MM.1S (cell line): Measurements from ENCODE around the gene TUBAL3.

ENCODE experiments used
- DNase-seq: peaks from one replicate; pipeline ENCODE4 v3.0.0-alpha.2; 2015
- H2AFZ ChIP-seq: fragments of 300-600 bp; sonication (generic); 2 replicates; pipeline ENCODE4 v1.6.0; 2016; ENCODE audit warnings: antibody characterized with exemption, low read length
- H3F3A ChIP-seq: fragments of 300-600 bp; sonication (generic); 2 replicates; pipeline ENCODE4 v1.6.1; 2016; ENCODE audit warnings: mild to moderate bottlenecking, antibody characterized with exemption, low read length, moderate library complexity, mixed read lengths; ENCODE audit not compliant: insufficient read depth
- H3K27ac ChIP-seq: fragments of 300-600 bp; sonication (generic); 2 replicates; pipeline ENCODE4 v1.5.1; 2016; ENCODE audit warnings: mild to moderate bottlenecking, low read length
- H3K27me3 ChIP-seq: fragments of 300-600 bp; sonication (generic); replicated peaks from 2 replicates; pipeline ENCODE4 v1.6.0; 2016; ENCODE audit warnings: low read length; ENCODE audit not compliant: insufficient read depth
- H3K36me3 ChIP-seq: fragments of 300-600 bp; sonication (generic); replicated peaks from 2 replicates; pipeline ENCODE4 v1.6.1; 2016; ENCODE audit warnings: mild to moderate bottlenecking, low read length, mixed read lengths; ENCODE audit not compliant: insufficient read depth
- H3K4me1 ChIP-seq: fragments of 300-600 bp; sonication (generic); 2 replicates; pipeline ENCODE4 v1.6.1; 2016; ENCODE audit warnings: low read length, mixed read lengths
- H3K4me2 ChIP-seq: fragments of 300-600 bp; sonication (generic); 2 replicates; pipeline ENCODE4 v1.6.0; 2016; ENCODE audit warnings: low read depth, low read length
- H3K4me3 ChIP-seq: fragments of 300-600 bp; sonication (generic); 2 replicates; pipeline ENCODE4 v1.5.1; 2016; ENCODE audit warnings: low read length, mixed read lengths
- H3K79me2 ChIP-seq: fragments of 300-600 bp; sonication (generic); 2 replicates; pipeline ENCODE4 v1.6.1; 2016; ENCODE audit warnings: mixed run types, low read length, mixed read lengths
- H3K9ac ChIP-seq: fragments of 300-600 bp; sonication (generic); 2 replicates; pipeline ENCODE4 v1.6.1; 2016; ENCODE audit warnings: low read length, mixed read lengths
- H3K9me2 ChIP-seq: fragments of 300-600 bp; sonication (generic); replicated peaks from 2 replicates; pipeline ENCODE4 v1.6.1; 2016; ENCODE audit warnings: mild to moderate bottlenecking, low read length, mixed read lengths; ENCODE audit not compliant: insufficient read depth
- H3K9me3 ChIP-seq: fragments of 300-600 bp; sonication (generic); replicated peaks from 2 replicates; pipeline ENCODE4 v1.6.1; 2016; ENCODE audit warnings: mild to moderate bottlenecking, low read length, mixed read lengths; ENCODE audit not compliant: insufficient read depth
- H4K20me1 ChIP-seq: fragments of 300-600 bp; sonication (generic); 2 replicates; pipeline ENCODE4 v1.6.1; 2016; ENCODE audit warnings: mild to moderate bottlenecking, low read length, moderate library complexity, mixed read lengths; ENCODE audit not compliant: insufficient read depth
- CTCF ChIP-seq: fragments of 300-600 bp; sonication (generic); IDR thresholded peaks from 2 replicates; pipeline ENCODE4 v1.5.1; 2016; ENCODE audit warnings: antibody characterized with exemption, low read length, mixed read lengths
- EZH2 ChIP-seq: fragments of 300-600 bp; sonication (generic); optimal IDR thresholded peaks from 2 replicates; pipeline ENCODE3; 2017; ENCODE audit warnings: low read depth, mild to moderate bottlenecking, antibody characterized with exemption, low read length, mixed read lengths
- EZH2phosphoT487 ChIP-seq: fragments of 300-600 bp; sonication (generic); IDR thresholded peaks from 2 replicates; pipeline ENCODE4 v1.6.1; 2018; ENCODE audit warnings: antibody characterized with exemption, low read length

The TUBAL3 gene

GRCh38 chr10:5355594-5356301, 48.9 kb downstream of the TUBAL3 start:
- H3K9ac ChIP-seq: no peak overlapping the region
- H3K79me2 ChIP-seq: no peaks in the 10 kb centered on the region
- no peak overlapping the region for H2AFZ ChIP-seq
- H3K4me2 ChIP-seq: no peak overlapping the region
- H3K9me2 ChIP-seq: no peaks in the 10 kb centered on the region
- H4K20me1 ChIP-seq: no peaks in the 10 kb centered on the region
- H3K9me3 ChIP-seq: no peaks in the 10 kb centered on the region
- DNase-seq: no peak
- no peaks in the 10 kb centered on the region for H3K4me1 ChIP-seq
- no peaks in the 10 kb centered on the region for H3K27me3 ChIP-seq
- no peak overlapping the region for H3K27ac ChIP-seq
- H3K4me3 ChIP-seq: no peak overlapping the region
- TF ChIP-seq EZH2phosphoT487 (no peak), CTCF (no peak), EZH2 (no peak)
- H3K36me3 ChIP-seq: no peaks in the 10 kb centered on the region
- H3F3A ChIP-seq: no peaks in the 10 kb centered on the region

- no peaks in the 10 kb centered on the region for H3K9me2 ChIP-seq
- no peak for DNase-seq
- H3F3A ChIP-seq: no peaks in the 10 kb centered on the region
- no peak overlapping the region for H3K4me2 ChIP-seq
- no peak overlapping the region for H2AFZ ChIP-seq
- no peaks in the 10 kb centered on the region for H3K79me2 ChIP-seq
- no peak overlapping the region for H3K27ac ChIP-seq
- no peaks in the 10 kb centered on the region for H3K4me1 ChIP-seq
- H3K27me3 ChIP-seq: no peaks in the 10 kb centered on the region
- no peak overlapping the region for H3K4me3 ChIP-seq
- H3K9ac ChIP-seq: no peak overlapping the region
- no peaks in the 10 kb centered on the region for H4K20me1 ChIP-seq
- TF ChIP-seq EZH2phosphoT487: no peak
- TF ChIP-seq EZH2: no peak
- TF ChIP-seq CTCF: no peak
- no peaks in the 10 kb centered on the region for H3K36me3 ChIP-seq
- H3K9me3 ChIP-seq: no peaks in the 10 kb centered on the region
These were observed 50.6 kb downstream of the TUBAL3 start for GRCh38 chr10:5354068-5354467.

- no peak overlapping the region for H3K27ac ChIP-seq
- no peaks in the 10 kb centered on the region for H3K9me2 ChIP-seq
- no peak overlapping the region for H3K9ac ChIP-seq
- no peak for DNase-seq
- H4K20me1 ChIP-seq: no peaks in the 10 kb centered on the region
- TF ChIP-seq EZH2phosphoT487 (no peak), EZH2 (no peak), CTCF (no peak)
- H3K36me3 ChIP-seq: no peaks in the 10 kb centered on the region
- H3K27me3 ChIP-seq: no peaks in the 10 kb centered on the region
- no peak overlapping the region for H3K4me3 ChIP-seq
- no peaks in the 10 kb centered on the region for H3K9me3 ChIP-seq
- H3K79me2 ChIP-seq: no peaks in the 10 kb centered on the region
- no peaks in the 10 kb centered on the region for H3K4me1 ChIP-seq
- no peaks in the 10 kb centered on the region for H3F3A ChIP-seq
- H3K4me2 ChIP-seq: no peak overlapping the region
- H2AFZ ChIP-seq: no peak overlapping the region
These were observed 55.3 kb downstream of the TUBAL3 start for GRCh38 chr10:5349362-5349761.
